Osteocyte (in vitro differentiated cells): ENCODE data around the gene BRK1. TPM values are rescaled to one million over a fixed set of nuclear protein-coding genes. Genes with fewer than 3 reads are reported as not detected.
"Not testable (repeated sequence)": the region's sequence is repeated elsewhere in the genome, so short reads cannot be mapped to it uniquely, and the experiment has no call there.

Source experiments
- DNase-seq: peaks from one replicate; pipeline ENCODE4 v3.0.0; 2021; ENCODE audit warnings: mixed read lengths; ENCODE audit not compliant: unreplicated experiment; ENCODE audit errors: extremely low spot score
- H3K27ac Mint-ChIP-seq: one replicate; pipeline ENCODE4 v1.8.0; 2021; ENCODE audit warnings: mild to moderate bottlenecking, mixed read lengths; ENCODE audit not compliant: unreplicated experiment
- H3K27me3 Mint-ChIP-seq: one replicate; pipeline ENCODE4 v1.8.0; 2021; ENCODE audit warnings: mixed read lengths; ENCODE audit not compliant: unreplicated experiment
- H3K36me3 Mint-ChIP-seq: one replicate; pipeline ENCODE4 v1.8.0; 2021; ENCODE audit warnings: mixed read lengths; ENCODE audit not compliant: unreplicated experiment
- H3K4me1 Mint-ChIP-seq: one replicate; pipeline ENCODE4 v1.8.0; 2021; ENCODE audit warnings: mixed read lengths; ENCODE audit not compliant: unreplicated experiment
- H3K4me3 Mint-ChIP-seq: one replicate; pipeline ENCODE4 v1.8.0; 2021; ENCODE audit warnings: mild to moderate bottlenecking, moderate library complexity, mixed read lengths; ENCODE audit not compliant: unreplicated experiment
- H3K9me3 Mint-ChIP-seq: one replicate; pipeline ENCODE4 v1.8.0; 2021; ENCODE audit warnings: mixed read lengths; ENCODE audit not compliant: unreplicated experiment
- total RNA-seq: library from RNA; stranded (reverse); gene quantifications from 2 replicates; pipeline ENCODE4 v1.2.1, GENCODE V29; 2021
- TF ChIP-seq, protein P1 (sequence below): fragments of 200-600 bp; sonication (generic); IDR thresholded peaks from 2 replicates; pipeline ENCODE4 v1.5.0; 2021; ENCODE audit warnings: antibody characterized with exemption, mild to moderate bottlenecking, moderate library complexity

The BRK1 gene
- total RNA-seq, 1 donor from 2014 or later: 144 TPM

DNA sequence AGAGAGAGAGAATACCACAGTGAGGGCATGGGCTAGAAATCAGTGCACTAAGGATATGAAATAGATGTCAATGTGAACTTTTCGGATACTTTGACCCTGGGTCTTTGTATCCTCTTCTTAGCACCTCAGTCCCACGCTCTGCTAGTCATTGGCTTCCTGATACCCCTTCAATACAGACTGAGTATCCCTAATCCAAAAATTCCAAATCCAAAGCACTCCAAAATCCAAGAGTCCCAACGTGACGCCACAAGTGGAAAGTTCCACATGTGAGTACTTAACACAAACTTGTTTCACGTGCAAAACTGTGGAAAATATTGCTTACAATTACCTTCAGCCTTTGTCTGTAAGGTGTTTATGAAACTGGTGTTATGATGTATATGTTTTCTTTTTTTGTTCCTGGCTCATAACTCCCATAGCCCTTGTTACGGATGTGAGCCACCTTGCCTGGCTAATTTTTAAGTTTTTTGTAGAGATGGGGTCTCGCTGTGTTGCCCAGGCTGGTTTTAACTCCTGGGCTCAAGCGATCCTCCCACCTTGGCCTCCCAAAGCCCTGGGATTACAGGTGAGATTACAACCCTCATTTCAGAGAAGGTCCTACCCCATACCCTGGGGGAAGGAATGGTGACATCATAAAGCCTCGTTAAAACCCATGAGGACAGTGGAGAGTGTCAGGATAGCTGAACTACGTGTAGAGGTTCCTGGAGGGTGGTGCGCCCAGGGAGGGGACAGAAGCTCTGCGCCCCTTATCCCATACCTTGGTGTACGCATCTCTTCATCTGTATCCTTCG lies 39.1 kb downstream of the BRK1 start:
- Mint-ChIP-seq H3K4me1 (no peaks in the 10 kb centered on the region), H3K27ac (no peak overlapping the region), H3K36me3 (peaks cover 26% of the 10 kb centered on the region), H3K4me3 (no peak overlapping the region), H3K9me3 (no peaks in the 10 kb centered on the region), H3K27me3 (no peaks in the 10 kb centered on the region)
- no peak for DNase-seq
- TF ChIP-seq, protein P1, sequence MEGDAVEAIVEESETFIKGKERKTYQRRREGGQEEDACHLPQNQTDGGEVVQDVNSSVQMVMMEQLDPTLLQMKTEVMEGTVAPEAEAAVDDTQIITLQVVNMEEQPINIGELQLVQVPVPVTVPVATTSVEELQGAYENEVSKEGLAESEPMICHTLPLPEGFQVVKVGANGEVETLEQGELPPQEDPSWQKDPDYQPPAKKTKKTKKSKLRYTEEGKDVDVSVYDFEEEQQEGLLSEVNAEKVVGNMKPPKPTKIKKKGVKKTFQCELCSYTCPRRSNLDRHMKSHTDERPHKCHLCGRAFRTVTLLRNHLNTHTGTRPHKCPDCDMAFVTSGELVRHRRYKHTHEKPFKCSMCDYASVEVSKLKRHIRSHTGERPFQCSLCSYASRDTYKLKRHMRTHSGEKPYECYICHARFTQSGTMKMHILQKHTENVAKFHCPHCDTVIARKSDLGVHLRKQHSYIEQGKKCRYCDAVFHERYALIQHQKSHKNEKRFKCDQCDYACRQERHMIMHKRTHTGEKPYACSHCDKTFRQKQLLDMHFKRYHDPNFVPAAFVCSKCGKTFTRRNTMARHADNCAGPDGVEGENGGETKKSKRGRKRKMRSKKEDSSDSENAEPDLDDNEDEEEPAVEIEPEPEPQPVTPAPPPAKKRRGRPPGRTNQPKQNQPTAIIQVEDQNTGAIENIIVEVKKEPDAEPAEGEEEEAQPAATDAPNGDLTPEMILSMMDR: no peak

- no peak overlapping the region for H3K4me3 Mint-ChIP-seq
- TF ChIP-seq, protein P1: no peak
- H3K36me3 Mint-ChIP-seq: peaks cover 20% of the 10 kb centered on the region
- no peaks in the 10 kb centered on the region for H3K9me3 Mint-ChIP-seq
- no peak overlapping the region for H3K27ac Mint-ChIP-seq
- H3K27me3 Mint-ChIP-seq: no peaks in the 10 kb centered on the region
- no peaks in the 10 kb centered on the region for H3K4me1 Mint-ChIP-seq
- no peak for DNase-seq
Measured at GRCh38 chr3:10155123-10155472, 39.6 kb downstream of the BRK1 start.

GRCh38 chr3:10155658-10156057 lies 40.2 kb downstream of the BRK1 start:
- no peak for DNase-seq
- H3K4me1 Mint-ChIP-seq: no peaks in the 10 kb centered on the region
- no peaks in the 10 kb centered on the region for H3K9me3 Mint-ChIP-seq
- no peak overlapping the region for H3K27ac Mint-ChIP-seq
- H3K36me3 Mint-ChIP-seq: peaks cover 16% of the 10 kb centered on the region
- no peak overlapping the region for H3K4me3 Mint-ChIP-seq
- H3K27me3 Mint-ChIP-seq: no peaks in the 10 kb centered on the region
- TF ChIP-seq, protein P1: no peak

DNA sequence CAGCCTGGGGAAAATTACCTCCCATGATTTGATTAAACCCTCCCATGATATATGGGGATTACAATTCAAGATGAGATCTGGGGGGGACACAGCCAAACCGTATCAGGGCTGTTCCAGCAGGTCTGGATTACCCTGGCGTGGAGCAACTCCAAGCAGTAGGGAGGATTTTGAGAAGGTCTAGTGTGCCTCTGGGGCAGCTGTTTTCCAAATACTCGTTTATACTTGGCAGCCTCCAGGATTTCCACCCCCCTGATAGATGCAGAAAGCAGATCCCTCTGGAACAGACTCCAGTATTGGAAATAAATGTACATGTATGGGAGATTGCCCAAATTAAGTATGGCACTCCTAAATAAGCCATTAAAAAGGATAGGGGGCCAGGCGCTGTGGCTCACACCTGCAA lies 41.6 kb downstream of the BRK1 start:
- Mint-ChIP-seq H3K36me3 (peaks cover 7% of the 10 kb centered on the region), H3K4me1 (no peaks in the 10 kb centered on the region), H3K9me3 (no peaks in the 10 kb centered on the region), H3K4me3 (no peak overlapping the region), H3K27me3 (no peaks in the 10 kb centered on the region), H3K27ac (no peak overlapping the region)
- TF ChIP-seq, protein P1: no peak
- DNase-seq: no peak

GRCh38 chr3:10158555-10158954 lies 43.1 kb downstream of the BRK1 start:
- not testable (repeated sequence) for H3K27ac Mint-ChIP-seq, H3K36me3 Mint-ChIP-seq, H3K27me3 Mint-ChIP-seq, H3K9me3 Mint-ChIP-seq, H3K4me1 Mint-ChIP-seq, H3K4me3 Mint-ChIP-seq, DNase-seq
